Measurements from ENCODE around the gene CCNB1IP1. TPM values are rescaled to one million over a fixed set of nuclear protein-coding genes. Genes with fewer than 3 reads are reported as not detected.

The CCNB1IP1 gene
- total and polyA plus RNA-seq, 2 of the 8 experiments (the other 6 are each of a cell fraction or from before 2014, with no cell fraction given): 173 to 277 TPM

GRCh38 chr14:20382526-20382925, 49.4 kb upstream of the CCNB1IP1 start:
- FAIRE-seq: no peak
- POLR2A ChIA-PET (ENCODE audit: partially characterized antibody): interaction anchor here (1.0 to 1.1 kb wide), 2 partner anchors 8 to 14 kb away, joined by 4 to 5 read pairs; no protein-coding TSS in a partner anchor
- TF ChIP-seq YY1 (IDR thresholded peaks at IDR 0.05; ENCODE audit: low read depth, low read length) (no peak), NANOG (IDR thresholded peaks at IDR 0.05; ENCODE audit: insufficient read depth, low read depth, low read length, poor library complexity, severe bottlenecking) (no peak), POU5F1 (IDR thresholded peaks at IDR 0.05; ENCODE audit: low read depth, low read length) (no peak), NRF1 (IDR thresholded peaks at IDR 0.05; ENCODE audit: low read depth, low read length) (no peak), PHF8 (conservative IDR thresholded peaks at IDR 0.05; ENCODE audit: low read depth, low read length) (no peak)

More at GRCh38 chr14:20382526-20382925, 49.4 kb upstream of the CCNB1IP1 start:
- Histone ChIP-seq H3K56ac (replicated peaks; ENCODE audit: insufficient read length, low read depth, low read length) (no peak overlapping the region), H3K23ac (ENCODE audit: insufficient read length) (no peak overlapping the region), H3K9ac (replicated peaks in 1 of 4; ENCODE audit: extremely low read depth in 1 of 4, low read depth in 3 of 4, low read length in 3 of 4) (no peak overlapping the region), H2BK15ac (ENCODE audit: low read length) (no peak overlapping the region), H3K79me1 (ENCODE audit: low read depth, low read length) (no peaks in the 10 kb centered on the region), H3K23me2 (ENCODE audit: low read depth, low read length) (no peaks in the 10 kb centered on the region), H2BK20ac (ENCODE audit: low read length) (no peak overlapping the region), H3K9me3 (ENCODE audit: insufficient read depth in 2 of 2, low read depth in 1 of 2, low read length in 1 of 2) (no peaks in the 10 kb centered on the region), H3K18ac (ENCODE audit: extremely low read depth, low read length) (no peak overlapping the region), H3K79me2 (ENCODE audit: control insufficient read depth in 1 of 2, insufficient read depth in 2 of 2, low read length in 2 of 2) (no peaks in the 10 kb centered on the region), H3K4me1 (replicated peaks in 1 of 4; ENCODE audit: control insufficient read depth in 3 of 4, insufficient read depth in 4 of 4, low read length in 3 of 4) (no peaks in the 10 kb centered on the region), H2BK5ac (ENCODE audit: low read depth, low read length) (no peak overlapping the region), H2AK5ac (ENCODE audit: low read depth, low read length) (no peak overlapping the region), H3K27me3 (replicated peaks in 1 of 4; ENCODE audit: control insufficient read depth in 3 of 4, extremely low read depth in 1 of 4, insufficient read depth in 3 of 4, low read length in 3 of 4) (no peaks in the 10 kb centered on the region; a peak in 1 of 7 replicates), H2BK120ac (replicated peaks; ENCODE audit: low read depth, low read length) (no peak overlapping the region), H2AFZ (ENCODE audit: low read length) (no peak overlapping the region), H4K5ac (ENCODE audit: insufficient read length, low read depth, low read length) (no peak overlapping the region), H2BK12ac (ENCODE audit: low read depth, low read length) (no peak overlapping the region), H3K27ac (ENCODE audit: low read depth, low read length) (no peak overlapping the region), H3K14ac (ENCODE audit: insufficient read length) (no peak overlapping the region), H4K8ac (ENCODE audit: extremely low read depth, insufficient read depth, low read length) (no peak overlapping the region), H4K91ac (replicated peaks; ENCODE audit: insufficient read length, low read length) (no peak overlapping the region), H4K20me1 (replicated peaks in 1 of 2; ENCODE audit: control insufficient read depth in 1 of 2, insufficient read depth in 2 of 2, low read length in 2 of 2) (peaks cover 2 to 3% of the 10 kb centered on the region in 2 experiments), H3K4me2 (ENCODE audit: insufficient read depth in 1 of 2, low read depth in 2 of 2, low read length in 2 of 2) (no peak overlapping the region), H3K4me3 (ENCODE audit: extremely low read depth in 1 of 4, insufficient read depth in 2 of 4, low read depth in 3 of 4, low read length in 4 of 4) (no peak overlapping the region), H3K36me3 (ENCODE audit: control insufficient read depth in 2 of 4, insufficient read depth in 4 of 4, low read length in 3 of 4) (peaks cover 3 to 23% (median 15%) of the 10 kb centered on the region in 4 experiments; a peak in 5 of 8 replicates), H3K4ac (replicated peaks; ENCODE audit: insufficient read length, low read depth, low read length) (no peak overlapping the region)
- no peak for DNase-seq (ENCODE audit: low read depth in 1 of 2, low spot score in 2 of 2)
- CTCF ChIA-PET (ENCODE audit: partially characterized antibody): interaction anchor here (1.5 kb wide), 1 partner anchor 33 kb away, joined by 8 read pairs; no protein-coding TSS in a partner anchor
- 94 to 100% methylated on average over 1 to 10 of the region's 12 CpGs for WGBS, 2 experiments (ENCODE audit: extremely low coverage in 1 of 2, insufficient coverage in 1 of 2, insufficient read length in 1 of 2, insufficient replicate concordance in 2 of 2, low coverage in 1 of 2, low lambda C conversion rate in 2 of 2, missing lambda C conversion rate in 1 of 2)
